ENCODE results near the gene SMAD5. TPM values are rescaled to one million over a fixed set of nuclear protein-coding genes. Genes with fewer than 3 reads are reported as not detected.

SMAD5 gene
- total RNA-seq, 1 donor from 2014 or later, result 52.7 TPM

DNA sequence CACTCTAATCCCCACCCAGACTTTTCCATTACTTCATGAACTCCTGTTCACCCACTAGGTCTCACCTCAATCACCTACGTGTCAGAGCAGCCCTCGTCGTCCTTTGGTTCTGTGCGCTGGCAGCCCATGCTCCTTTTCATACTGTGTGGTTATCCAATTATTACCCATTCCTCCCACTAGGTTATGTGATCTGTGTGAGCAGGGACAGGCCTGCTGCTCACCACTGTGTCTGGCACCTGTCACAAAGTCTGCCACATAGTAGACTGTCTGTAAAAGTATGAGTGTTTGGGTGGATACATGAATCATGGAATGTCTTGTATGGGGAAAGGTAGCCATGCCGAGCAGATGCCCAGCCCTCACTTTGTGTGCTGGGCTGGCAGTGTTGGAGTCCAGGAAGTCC is 12.1 kb upstream of the SMAD5 start:
- Histone ChIP-seq H3K9me3 (no peaks in the 10 kb centered on the region), H3K4me3 (no peak overlapping the region), H3K27ac (no peak overlapping the region), H3K36me3 (no peaks in the 10 kb centered on the region), H3K4me1 (no peaks in the 10 kb centered on the region), H3K27me3 (no peaks in the 10 kb centered on the region)
- TF ChIP-seq, protein P1, sequence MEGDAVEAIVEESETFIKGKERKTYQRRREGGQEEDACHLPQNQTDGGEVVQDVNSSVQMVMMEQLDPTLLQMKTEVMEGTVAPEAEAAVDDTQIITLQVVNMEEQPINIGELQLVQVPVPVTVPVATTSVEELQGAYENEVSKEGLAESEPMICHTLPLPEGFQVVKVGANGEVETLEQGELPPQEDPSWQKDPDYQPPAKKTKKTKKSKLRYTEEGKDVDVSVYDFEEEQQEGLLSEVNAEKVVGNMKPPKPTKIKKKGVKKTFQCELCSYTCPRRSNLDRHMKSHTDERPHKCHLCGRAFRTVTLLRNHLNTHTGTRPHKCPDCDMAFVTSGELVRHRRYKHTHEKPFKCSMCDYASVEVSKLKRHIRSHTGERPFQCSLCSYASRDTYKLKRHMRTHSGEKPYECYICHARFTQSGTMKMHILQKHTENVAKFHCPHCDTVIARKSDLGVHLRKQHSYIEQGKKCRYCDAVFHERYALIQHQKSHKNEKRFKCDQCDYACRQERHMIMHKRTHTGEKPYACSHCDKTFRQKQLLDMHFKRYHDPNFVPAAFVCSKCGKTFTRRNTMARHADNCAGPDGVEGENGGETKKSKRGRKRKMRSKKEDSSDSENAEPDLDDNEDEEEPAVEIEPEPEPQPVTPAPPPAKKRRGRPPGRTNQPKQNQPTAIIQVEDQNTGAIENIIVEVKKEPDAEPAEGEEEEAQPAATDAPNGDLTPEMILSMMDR (IDR thresholded peaks at IDR 0.05), result no peak
- no peak for ATAC-seq
- intact Hi-C loops (cut with DNase I), result no loop called here
- DNase-seq, result no peak

DNA sequence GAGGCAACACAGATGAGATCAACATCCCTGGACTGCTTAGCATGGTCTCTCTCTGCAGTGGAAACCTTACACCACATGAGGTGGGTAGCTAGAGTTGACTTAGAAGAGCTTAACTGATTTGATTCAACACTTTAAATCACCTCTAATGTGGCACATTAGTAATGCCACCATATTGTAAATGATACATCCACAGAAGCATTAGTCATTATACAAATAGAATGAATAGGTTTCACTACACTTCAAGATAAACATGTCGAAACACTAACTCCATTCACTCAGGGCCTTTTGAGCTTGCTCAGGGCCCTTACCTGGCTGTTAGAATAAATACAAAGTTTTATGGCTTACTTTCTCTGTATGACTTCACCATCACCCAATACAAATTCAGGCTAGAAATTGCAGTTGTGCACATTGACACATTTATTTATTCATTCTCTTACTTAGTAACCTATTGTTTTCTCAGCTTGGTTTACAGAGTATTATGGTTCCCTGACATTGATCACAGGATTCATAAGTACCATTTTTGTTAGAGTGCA is 9.3 kb upstream of the SMAD5 start:
- no peak for DNase-seq
- peak; percentile 78 for ATAC-seq
- no peaks in the 10 kb centered on the region for H3K9me3 ChIP-seq
- H3K27me3 ChIP-seq, result no peaks in the 10 kb centered on the region
- H3K4me1 ChIP-seq, result no peaks in the 10 kb centered on the region
- no peak overlapping the region for H3K27ac ChIP-seq
- no peak overlapping the region for H3K4me3 ChIP-seq
- H3K36me3 ChIP-seq, result no peaks in the 10 kb centered on the region
- TF ChIP-seq, protein P1 (IDR thresholded peaks at IDR 0.05), result no peak
- intact Hi-C loops (cut with DNase I), result no loop called here

DNA sequence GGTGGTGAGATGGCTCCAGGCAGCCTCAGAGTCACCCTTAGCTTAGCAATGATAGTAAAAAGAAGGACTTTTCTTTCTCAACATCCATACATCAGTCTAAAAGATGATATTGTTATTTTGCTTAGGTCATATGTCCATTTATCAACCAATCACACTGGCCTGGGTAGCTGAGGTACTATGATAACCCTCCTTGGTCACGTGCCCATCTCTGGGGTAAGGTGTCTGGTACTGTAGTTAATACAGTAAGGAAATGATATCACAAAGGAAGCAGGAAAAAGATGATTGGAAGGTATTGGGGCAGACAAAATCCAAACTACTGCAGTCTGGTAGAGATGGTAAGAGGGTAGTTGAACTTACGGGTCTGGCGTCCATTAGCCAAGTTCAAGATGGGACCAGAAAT is 5.1 kb upstream of the SMAD5 start:
- Histone ChIP-seq H3K4me1 (no peaks in the 10 kb centered on the region), H3K9me3 (no peaks in the 10 kb centered on the region), H3K4me3 (no peak overlapping the region), H3K27me3 (no peaks in the 10 kb centered on the region), H3K36me3 (no peaks in the 10 kb centered on the region), H3K27ac (no peak overlapping the region)
- intact Hi-C loops (cut with DNase I), result no loop called here
- TF ChIP-seq, protein P1 (IDR thresholded peaks at IDR 0.05), result no peak
- no peak for ATAC-seq
- no peak for DNase-seq

DNA sequence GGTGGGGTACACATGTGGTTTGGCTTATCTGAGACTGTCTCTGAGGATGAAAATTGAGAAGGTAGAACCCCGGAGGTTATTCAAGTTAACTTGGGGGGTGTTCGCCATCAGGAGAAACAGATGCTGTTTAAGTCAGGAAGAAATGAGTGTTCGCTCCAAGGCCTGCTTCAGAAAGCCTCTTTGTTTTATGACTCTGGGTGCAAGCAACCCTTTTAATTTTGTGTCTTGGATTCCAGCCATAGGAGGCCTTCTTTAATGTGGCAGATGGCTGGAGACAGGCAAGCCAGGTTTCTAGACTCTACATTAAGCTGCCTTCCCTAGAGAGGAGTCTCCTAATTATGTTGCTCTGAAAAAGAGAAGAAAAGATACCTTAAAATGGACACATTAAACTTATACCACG is 4.2 kb upstream of the SMAD5 start:
- DNase-seq (no peak), ATAC-seq (no peak)
- intact Hi-C loops (cut with DNase I), result no loop called here
- H3K27ac ChIP-seq, result no peak overlapping the region
- TF ChIP-seq, protein P1 (IDR thresholded peaks at IDR 0.05), result no peak
- no peaks in the 10 kb centered on the region for H3K27me3 ChIP-seq
- H3K9me3 ChIP-seq, result no peaks in the 10 kb centered on the region
- H3K4me3 ChIP-seq, result no peak overlapping the region
- H3K36me3 ChIP-seq, result no peaks in the 10 kb centered on the region
- no peaks in the 10 kb centered on the region for H3K4me1 ChIP-seq

DNA sequence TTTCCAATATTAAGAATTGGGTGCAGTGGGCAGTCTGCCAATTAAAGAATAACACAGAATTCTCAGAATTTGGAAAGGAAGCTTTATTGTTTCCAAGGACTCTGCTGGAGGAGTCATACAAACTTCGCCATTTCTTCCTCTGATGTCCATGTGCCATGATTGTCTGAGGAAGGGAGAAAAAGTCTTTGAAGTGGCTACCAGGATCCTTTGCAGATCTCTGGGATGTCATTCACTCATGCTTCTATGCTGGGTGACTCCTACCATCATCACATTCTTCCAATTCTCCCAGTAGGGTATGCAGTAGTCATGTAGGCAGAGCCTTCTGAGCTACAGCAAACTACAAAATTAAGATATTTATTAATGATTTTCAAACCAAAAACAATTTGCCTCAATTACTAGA is 3.2 kb upstream of the SMAD5 start:
- ATAC-seq, result no peak
- no peaks in the 10 kb centered on the region for H3K9me3 ChIP-seq
- DNase-seq, result no peak
- no peak overlapping the region for H3K27ac ChIP-seq
- TF ChIP-seq, protein P1 (IDR thresholded peaks at IDR 0.05), result no peak
- peaks cover 5% of the 10 kb centered on the region for H3K4me1 ChIP-seq
- H3K27me3 ChIP-seq, result no peaks in the 10 kb centered on the region
- H3K36me3 ChIP-seq, result no peaks in the 10 kb centered on the region
- intact Hi-C loops (cut with DNase I), result no loop called here
- no peak overlapping the region for H3K4me3 ChIP-seq

DNA sequence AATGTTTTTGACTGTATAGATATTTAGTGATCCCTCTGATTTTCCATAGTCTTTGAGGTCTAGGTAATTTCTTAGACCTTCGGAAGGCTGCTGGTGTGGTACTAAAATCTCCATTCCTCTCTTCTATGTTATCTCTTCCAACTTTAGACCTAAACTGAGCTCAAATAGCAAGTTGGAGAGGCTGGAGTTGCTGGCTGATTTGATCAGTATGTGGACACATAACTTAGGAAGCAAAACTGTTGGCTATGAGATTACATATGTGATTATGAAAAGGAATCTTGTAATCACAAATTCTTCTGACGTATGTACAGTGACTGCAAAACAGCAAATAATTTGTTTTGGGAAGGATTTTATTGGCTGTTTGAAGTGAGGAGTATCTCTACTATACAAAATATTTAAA is 2.1 kb upstream of the SMAD5 start:
- H3K27me3 ChIP-seq, result no peaks in the 10 kb centered on the region
- ATAC-seq (no peak), DNase-seq (no peak)
- TF ChIP-seq, protein P1 (IDR thresholded peaks at IDR 0.05), result no peak
- no peaks in the 10 kb centered on the region for H3K36me3 ChIP-seq
- H3K4me3 ChIP-seq, result no peak overlapping the region
- intact Hi-C loops (cut with DNase I), result no loop called here
- H3K27ac ChIP-seq, result no peak overlapping the region
- H3K9me3 ChIP-seq, result no peaks in the 10 kb centered on the region
- peaks cover 15% of the 10 kb centered on the region for H3K4me1 ChIP-seq

All from upper lobe of right lung (tissue), 1 donor.